Cardiac muscle cell (in vitro differentiated cells and primary cell): ENCODE data around the gene CREBL2. TPM values are rescaled to one million over a fixed set of nuclear protein-coding genes. Genes with fewer than 3 reads are reported as not detected.
A peak's percentile ranks its signal among the peaks of the same experiment; 100 is the strongest.

Experiments used
- DNase-seq, 2 donors: peaks; one replicate each; pipeline versions ENCODE4 v3.0.0 to v3.0.0-alpha.2; 2010 to 2017; ENCODE audit warnings: low read depth in 1 of 2, low spot score in 1 of 2
- H3K27ac ChIP-seq: fragments of 200-600 bp; sonication (generic); 2 replicates; pipeline ENCODE4 v1.5.1; 2016
- H3K27me3 ChIP-seq: fragments of 200-600 bp; sonication (generic); 2 replicates; pipeline ENCODE4 v1.6.0; 2016; ENCODE audit warnings: control low read depth
- H3K36me3 ChIP-seq: fragments of 200-600 bp; sonication (generic); 2 replicates; pipeline ENCODE4 v1.5.1; 2016; ENCODE audit warnings: control low read depth
- H3K4me1 ChIP-seq: fragments of 200-600 bp; sonication (generic); 2 replicates; pipeline ENCODE4 v1.8.1; 2017; ENCODE audit warnings: low read depth, mild to moderate bottlenecking, mixed run types
- H3K4me3 ChIP-seq: fragments of 200-600 bp; sonication (generic); 2 replicates; pipeline ENCODE4 v1.5.1; 2016; ENCODE audit warnings: mild to moderate bottlenecking
- H3K9me3 ChIP-seq: fragments of 200-600 bp; sonication (generic); 2 replicates; pipeline ENCODE4 v1.5.1; 2017; ENCODE audit warnings: low read depth, mild to moderate bottlenecking, control low read depth
- polyA plus RNA-seq: library from polyadenylated mRNA; unstranded; fragments of >200 nt; fragmentation: Nextera tagmentation; extraction: Ambion mirVana; gene quantifications from 2 replicates; pipeline ENCODE4 v1.2.1, GENCODE V29; 2016
- total RNA-seq: library from RNA; depleted of rRNA; stranded (reverse); fragments of >200 nt; gene quantifications from 2 replicates; pipeline ENCODE4 v1.2.3, GENCODE V29; 2016
- TF ChIP-seq, protein P1 (sequence below): IDR thresholded peaks from 2 replicates; pipeline ENCODE4 v1.5.1; 2012; ENCODE audit warnings: low read depth, mild to moderate bottlenecking, low read length

The CREBL2 gene
- total and polyA plus RNA-seq, 2 experiments from 2014 or later = 18.3 to 20.1 TPM

DNA sequence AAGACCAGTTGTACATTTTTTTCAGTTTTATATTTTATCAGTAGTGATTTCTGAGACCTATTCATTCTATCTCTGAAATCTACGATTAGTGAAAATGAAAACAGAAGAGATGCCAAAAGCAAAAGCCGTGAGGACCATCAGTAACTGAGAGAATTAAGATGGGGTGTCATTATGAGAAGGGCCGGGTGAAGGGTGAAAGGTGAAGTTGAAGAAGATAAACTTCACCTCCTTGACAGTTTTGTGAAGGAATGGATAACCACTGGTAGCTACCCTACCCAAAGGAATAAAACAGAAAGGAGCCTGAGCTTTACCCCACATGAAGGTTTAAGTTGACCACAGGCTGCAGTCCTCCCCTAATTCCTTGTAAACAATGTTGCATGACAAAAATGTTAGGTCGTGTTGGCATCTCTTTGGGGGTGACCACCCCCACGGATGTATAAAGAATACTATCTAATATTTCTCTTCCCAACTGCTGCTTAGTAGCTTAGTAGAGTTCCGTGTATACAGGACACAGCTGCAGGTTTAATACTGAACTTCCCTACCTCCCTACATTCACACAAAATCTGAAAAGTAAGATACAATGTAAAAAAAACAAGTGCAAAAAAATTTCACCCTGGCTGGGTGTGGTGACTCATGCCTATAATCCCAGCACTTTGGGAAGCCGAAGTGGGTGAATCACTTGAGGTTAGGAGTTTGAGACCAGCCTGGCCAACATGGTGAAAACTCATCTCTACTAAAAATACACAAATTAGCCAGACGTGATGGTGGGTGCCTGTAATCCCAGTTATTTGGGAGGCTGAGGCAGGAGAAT is 60.4 kb downstream of the CREBL2 start:
- H3K36me3 ChIP-seq = no peaks in the 10 kb centered on the region
- H3K9me3 ChIP-seq = no peaks in the 10 kb centered on the region
- no peaks in the 10 kb centered on the region for H3K4me1 ChIP-seq
- TF ChIP-seq, protein P1, sequence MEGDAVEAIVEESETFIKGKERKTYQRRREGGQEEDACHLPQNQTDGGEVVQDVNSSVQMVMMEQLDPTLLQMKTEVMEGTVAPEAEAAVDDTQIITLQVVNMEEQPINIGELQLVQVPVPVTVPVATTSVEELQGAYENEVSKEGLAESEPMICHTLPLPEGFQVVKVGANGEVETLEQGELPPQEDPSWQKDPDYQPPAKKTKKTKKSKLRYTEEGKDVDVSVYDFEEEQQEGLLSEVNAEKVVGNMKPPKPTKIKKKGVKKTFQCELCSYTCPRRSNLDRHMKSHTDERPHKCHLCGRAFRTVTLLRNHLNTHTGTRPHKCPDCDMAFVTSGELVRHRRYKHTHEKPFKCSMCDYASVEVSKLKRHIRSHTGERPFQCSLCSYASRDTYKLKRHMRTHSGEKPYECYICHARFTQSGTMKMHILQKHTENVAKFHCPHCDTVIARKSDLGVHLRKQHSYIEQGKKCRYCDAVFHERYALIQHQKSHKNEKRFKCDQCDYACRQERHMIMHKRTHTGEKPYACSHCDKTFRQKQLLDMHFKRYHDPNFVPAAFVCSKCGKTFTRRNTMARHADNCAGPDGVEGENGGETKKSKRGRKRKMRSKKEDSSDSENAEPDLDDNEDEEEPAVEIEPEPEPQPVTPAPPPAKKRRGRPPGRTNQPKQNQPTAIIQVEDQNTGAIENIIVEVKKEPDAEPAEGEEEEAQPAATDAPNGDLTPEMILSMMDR = no peak
- H3K27ac ChIP-seq = no peak overlapping the region
- peak in 1 of 2 donors; percentile 10 for DNase-seq
- H3K4me3 ChIP-seq = no peak overlapping the region
- H3K27me3 ChIP-seq = no peaks in the 10 kb centered on the region

DNA sequence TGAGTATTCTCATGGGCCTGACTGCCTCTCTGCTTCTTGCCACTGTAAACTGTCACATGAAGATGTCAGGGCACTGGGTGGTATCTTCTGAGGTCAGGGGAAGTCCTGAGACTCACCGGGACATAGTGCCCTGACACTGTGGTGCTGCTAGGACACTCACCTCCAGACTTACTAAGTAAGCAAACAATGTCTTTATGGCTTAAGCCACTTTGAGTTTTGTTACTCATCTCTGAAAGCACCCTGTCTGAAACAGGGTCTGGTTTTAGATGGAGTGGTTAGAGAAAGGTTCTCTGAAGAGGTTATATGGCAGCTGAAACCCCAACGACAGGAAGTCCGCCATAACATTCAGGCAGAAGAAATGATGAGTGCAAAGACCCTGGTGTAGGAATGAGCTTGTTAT is 61.6 kb downstream of the CREBL2 start:
- no peaks in the 10 kb centered on the region for H3K9me3 ChIP-seq
- H3K36me3 ChIP-seq = no peaks in the 10 kb centered on the region
- TF ChIP-seq, protein P1 = no peak
- no peak overlapping the region for H3K27ac ChIP-seq
- no peaks in the 10 kb centered on the region for H3K27me3 ChIP-seq
- DNase-seq = no peak
- no peak overlapping the region for H3K4me3 ChIP-seq
- no peaks in the 10 kb centered on the region for H3K4me1 ChIP-seq

DNA sequence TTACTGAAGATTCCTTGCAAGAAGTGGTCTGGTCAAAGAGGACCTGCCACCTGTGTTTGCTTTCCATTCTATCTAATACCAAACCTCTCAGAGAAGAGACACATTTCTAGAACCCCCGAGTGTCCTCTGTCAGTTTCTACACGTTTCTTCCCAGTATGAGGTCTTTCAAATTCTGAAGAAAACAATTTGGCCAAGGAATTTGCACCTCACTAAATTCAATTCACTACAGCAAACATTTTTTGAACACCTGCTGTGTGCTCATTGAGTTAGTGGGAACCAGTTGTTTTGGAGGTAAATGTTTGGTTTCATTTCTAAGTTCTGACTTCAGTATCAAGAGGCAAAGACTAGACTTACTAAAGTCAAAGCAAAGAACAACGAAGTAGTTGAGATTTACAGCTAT is 64.9 kb downstream of the CREBL2 start:
- H3K27me3 ChIP-seq = no peaks in the 10 kb centered on the region

DNA sequence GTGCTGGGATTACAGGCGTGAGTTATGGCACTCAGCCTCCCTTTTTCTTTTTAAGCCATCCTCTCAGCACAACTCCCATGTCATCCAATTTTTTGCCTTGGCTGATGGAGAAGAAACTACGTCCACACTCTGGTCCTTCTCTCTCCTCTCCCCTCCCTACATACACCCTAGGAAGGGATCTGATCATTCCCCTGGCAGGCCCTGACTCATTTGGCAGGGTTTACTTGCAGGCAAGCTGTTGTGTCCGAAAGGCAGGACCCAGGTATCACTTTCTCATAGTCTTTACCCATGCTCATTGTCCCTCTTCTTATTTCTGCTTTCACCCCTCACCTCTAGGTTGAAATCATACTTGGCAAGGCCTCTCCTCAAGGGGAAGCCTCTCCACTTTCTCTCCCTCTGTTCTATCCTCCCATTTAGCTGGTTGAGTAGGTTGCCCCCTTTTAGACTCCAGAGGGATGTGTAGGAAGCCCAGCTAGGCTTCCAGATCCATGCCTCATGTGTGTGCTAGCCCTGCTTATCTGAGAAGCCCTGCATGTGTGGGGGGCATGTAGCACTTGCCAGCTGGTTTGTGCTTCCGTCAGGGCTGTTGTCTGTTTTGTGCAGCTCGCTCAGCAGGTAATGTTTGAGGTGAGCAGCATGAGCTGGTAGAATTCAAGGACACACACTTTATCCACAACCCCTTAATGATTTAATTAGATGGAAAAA is 69.5 kb downstream of the CREBL2 start:
- DNase-seq = no peak
- TF ChIP-seq, protein P1 = no peak
- Histone ChIP-seq H3K4me1 (peaks cover 10% of the 10 kb centered on the region), H3K4me3 (no peak overlapping the region), H3K36me3 (no peaks in the 10 kb centered on the region), H3K27ac (no peak overlapping the region), H3K27me3 (no peaks in the 10 kb centered on the region), H3K9me3 (no peaks in the 10 kb centered on the region)

More for the DNA sequence above, 64.9 kb downstream of the CREBL2 start:
- Histone ChIP-seq H3K4me1 (no peaks in the 10 kb centered on the region), H3K4me3 (no peak overlapping the region), H3K27ac (no peak overlapping the region), H3K36me3 (no peaks in the 10 kb centered on the region), H3K9me3 (no peaks in the 10 kb centered on the region)
- TF ChIP-seq, protein P1 = no peak
- no peak for DNase-seq

DNA sequence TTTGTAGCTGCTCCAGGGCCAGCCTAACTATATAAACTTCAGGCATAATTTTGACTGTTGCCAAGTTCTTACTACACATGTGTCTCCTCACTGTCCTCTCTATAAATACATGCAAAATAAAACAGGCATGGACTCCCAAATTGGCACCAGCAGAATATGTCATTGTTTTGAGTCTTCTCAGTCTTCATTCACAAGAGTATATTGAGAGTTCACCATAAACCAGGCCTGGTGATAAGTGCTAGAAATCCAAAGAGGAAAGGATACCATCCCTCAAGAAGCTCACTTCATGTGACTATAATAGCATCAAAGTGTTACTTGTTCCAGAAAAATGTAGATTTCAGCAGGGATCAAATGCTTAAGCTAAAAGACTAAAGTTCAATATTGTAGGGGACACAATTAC is 70.6 kb downstream of the CREBL2 start:
- H3K36me3 ChIP-seq = no peaks in the 10 kb centered on the region
- no peak overlapping the region for H3K4me3 ChIP-seq
- H3K4me1 ChIP-seq = peaks cover 10% of the 10 kb centered on the region
- H3K9me3 ChIP-seq = no peaks in the 10 kb centered on the region
- no peak for DNase-seq
- no peak overlapping the region for H3K27ac ChIP-seq
- TF ChIP-seq, protein P1 = no peak
- H3K27me3 ChIP-seq = no peaks in the 10 kb centered on the region
